ENCODE data around the gene KCNS1. TPM values are rescaled to one million over a fixed set of nuclear protein-coding genes. Genes with fewer than 3 reads are reported as not detected.
A peak's percentile ranks its signal among the peaks of the same experiment; 100 is the strongest.
"Not testable (repeated sequence)": the region's sequence is repeated elsewhere in the genome, so short reads cannot be mapped to it uniquely, and the experiment has no call there.

Gene KCNS1, protein sequence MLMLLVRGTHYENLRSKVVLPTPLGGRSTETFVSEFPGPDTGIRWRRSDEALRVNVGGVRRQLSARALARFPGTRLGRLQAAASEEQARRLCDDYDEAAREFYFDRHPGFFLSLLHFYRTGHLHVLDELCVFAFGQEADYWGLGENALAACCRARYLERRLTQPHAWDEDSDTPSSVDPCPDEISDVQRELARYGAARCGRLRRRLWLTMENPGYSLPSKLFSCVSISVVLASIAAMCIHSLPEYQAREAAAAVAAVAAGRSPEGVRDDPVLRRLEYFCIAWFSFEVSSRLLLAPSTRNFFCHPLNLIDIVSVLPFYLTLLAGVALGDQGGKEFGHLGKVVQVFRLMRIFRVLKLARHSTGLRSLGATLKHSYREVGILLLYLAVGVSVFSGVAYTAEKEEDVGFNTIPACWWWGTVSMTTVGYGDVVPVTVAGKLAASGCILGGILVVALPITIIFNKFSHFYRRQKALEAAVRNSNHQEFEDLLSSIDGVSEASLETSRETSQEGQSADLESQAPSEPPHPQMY
- total RNA-seq, result under 1 TPM in 1 of 2 donors, not detected in 1; 0.70 TPM

DNA sequence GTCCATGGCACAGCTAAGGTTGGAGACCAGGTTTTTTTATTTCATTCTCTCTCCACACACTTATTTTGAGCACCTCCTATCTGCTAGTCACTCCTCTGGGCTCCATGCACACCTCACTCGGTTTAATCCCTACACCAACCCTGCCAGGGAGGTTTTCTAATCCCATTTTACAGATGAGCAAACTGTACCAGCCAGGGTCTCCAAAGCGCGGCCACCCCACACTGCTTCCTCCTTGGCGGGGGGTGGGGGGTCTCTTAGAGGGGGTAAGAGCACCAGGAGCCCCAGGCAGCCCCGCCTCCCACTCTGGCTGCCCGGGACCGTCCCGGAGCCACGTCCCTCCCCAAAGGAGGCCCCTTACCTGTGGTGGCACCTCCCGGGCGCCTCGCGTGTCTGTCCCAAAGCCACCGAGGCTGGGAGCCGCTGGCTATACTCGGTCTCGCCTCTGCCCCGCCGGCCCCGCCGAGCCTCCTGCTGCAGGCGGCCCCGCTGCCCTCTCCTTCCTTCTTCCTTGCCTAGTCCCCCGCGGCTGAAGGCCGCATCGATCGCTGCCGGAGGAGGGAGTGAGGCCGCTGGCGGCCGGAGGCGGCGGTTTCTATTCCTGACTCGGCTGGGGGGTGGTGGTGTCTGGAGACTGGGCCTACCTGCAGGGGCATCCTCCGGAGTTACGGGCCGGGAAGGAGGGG lies at the start of gene KCNS1:
Gene KCNS1 (minus strand): TSS at position 565 of the 683 bp plus-strand sequence. CDS start 1,891 bp downstream, outside the sequence.
- Mint-ChIP-seq H3K27ac (no peak within 1 kb of the TSS), H3K9me3 (no peaks in the 10 kb centered on the region)
- ATAC-seq, result peak in 1 of 2 donors; percentile 18

DNA sequence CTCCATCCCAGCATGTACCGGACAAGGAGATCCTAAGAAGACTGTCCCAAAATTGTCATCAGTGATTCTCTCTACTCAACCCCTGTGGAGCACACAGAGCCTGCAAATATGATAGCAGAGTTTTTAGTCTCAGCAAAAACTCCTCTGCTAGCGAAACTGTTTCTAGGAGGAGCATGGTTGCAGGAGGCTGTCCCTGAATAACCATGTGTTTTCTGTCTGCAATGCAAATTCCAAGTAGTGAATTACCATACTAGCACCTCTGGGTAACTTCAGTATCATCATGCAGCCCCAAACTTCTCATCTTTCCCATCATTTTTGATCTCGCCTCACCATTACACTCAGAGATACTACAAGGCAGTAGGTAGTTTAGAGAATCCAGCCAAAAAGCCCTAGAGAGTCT lies 48.1 kb upstream of the KCNS1 start:
- no peak for ATAC-seq
- no peaks in the 10 kb centered on the region for H3K9me3 Mint-ChIP-seq
- H3K36me3 Mint-ChIP-seq, result no peaks in the 10 kb centered on the region

More for the DNA sequence above, at the start of gene KCNS1:
- peaks cover 0 to 4% of the 10 kb centered on the region in 2 donors for H3K36me3 Mint-ChIP-seq
- DNase-seq (ENCODE audit: low spot score in 2 of 2), result no peak

DNA sequence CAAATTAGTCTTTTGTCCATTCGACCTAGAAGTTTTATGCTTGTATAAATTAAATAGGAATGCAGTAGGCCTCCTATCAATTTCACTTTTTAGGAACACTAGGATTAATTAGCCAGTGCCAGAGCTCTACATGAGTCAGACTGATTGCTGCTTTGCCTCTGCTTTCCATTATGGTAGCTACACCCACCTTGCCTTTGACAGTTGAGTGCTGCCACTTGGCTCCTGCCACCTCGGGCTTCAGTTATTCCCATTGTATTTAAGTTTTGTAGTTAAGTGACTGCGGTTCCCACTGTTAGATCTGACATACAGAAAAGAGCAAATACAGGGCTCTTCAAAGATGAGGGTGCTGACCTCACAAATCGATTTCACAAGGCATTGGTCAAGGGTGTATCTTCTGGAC lies 39.9 kb upstream of the KCNS1 start:
- H3K27ac Mint-ChIP-seq, result no peak overlapping the region
- ATAC-seq (no peak), DNase-seq (ENCODE audit: low spot score in 2 of 2) (no peak)
- H3K36me3 Mint-ChIP-seq, result no peaks in the 10 kb centered on the region
- H3K9me3 Mint-ChIP-seq, result no peaks in the 10 kb centered on the region

More for the DNA sequence above, 48.1 kb upstream of the KCNS1 start:
- H3K27ac Mint-ChIP-seq, result no peak overlapping the region
- no peak for DNase-seq (ENCODE audit: low spot score in 2 of 2)

DNA sequence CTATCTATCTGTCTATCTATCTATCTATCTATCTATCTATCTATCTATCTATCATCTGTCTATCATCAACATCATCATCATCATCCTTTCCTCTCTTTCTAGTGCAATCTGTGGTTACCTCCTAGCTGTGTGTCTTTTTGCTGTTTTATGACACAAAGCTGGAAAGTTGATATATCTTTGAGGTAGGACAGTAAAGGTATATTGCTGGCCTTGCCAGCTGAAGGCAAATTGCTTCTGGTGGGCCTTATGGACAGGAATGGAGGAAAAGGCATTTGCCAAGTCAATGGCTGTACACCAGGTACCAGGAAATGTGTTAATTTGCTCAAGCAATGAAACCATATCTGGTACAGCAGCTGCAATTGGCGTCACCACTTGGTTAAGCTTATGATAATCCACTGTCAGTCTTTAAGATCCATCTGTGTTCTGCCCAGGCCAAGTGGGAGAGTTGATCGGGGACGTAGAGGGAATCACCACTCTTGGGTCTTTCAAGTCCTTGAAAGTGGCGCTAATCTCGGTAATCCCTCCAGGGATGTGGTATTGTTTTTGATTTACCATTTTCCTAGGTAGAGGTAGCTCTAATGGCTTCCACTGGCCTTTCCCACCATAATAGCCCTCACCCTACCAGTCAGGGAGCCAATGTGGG lies 38.9 kb upstream of the KCNS1 start:
- ATAC-seq; DNase-seq (ENCODE audit: low spot score in 2 of 2); H3K27ac Mint-ChIP-seq; H3K36me3 Mint-ChIP-seq; H3K9me3 Mint-ChIP-seq: not testable (repeated sequence)

DNA sequence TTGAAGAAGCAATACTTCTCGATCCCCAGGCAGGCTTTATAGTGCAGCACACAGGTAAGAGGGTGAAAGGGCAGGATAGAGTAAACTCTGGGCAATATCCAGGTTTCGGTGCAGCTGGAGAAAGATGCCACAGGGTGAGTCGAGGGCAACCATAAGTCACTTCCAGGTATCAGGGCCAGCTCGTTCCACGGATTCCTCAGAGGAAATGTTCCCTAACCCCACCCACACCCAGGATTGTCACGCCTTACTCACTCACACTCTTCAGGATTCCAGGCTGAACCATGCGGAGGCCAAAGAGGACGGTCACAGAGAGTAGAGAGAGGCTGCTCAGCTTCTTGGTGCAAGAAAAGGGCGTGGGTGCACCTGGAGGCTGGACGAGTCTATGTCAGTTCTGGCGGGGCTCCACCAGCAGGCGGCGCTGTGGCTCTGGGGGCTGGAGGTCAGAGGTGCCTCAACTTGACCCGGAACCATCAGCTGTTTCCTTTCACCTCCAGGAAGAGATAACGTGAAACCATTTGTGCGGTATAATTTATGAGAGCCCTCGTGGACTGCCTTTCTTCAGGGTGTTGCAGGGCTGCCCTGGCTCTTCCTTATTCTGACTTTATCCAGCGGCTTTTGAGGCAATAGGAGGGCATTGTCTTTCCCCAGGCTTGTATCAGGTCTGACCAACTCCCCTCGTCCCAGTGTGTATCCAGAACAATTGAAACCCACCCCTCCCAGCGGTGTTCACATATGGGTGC lies 37.8 kb upstream of the KCNS1 start:
- Mint-ChIP-seq H3K9me3 (no peaks in the 10 kb centered on the region), H3K36me3 (peaks cover 0 to 5% of the 10 kb centered on the region in 2 donors)
- peak; percentile 89 to 92 for ATAC-seq

DNA sequence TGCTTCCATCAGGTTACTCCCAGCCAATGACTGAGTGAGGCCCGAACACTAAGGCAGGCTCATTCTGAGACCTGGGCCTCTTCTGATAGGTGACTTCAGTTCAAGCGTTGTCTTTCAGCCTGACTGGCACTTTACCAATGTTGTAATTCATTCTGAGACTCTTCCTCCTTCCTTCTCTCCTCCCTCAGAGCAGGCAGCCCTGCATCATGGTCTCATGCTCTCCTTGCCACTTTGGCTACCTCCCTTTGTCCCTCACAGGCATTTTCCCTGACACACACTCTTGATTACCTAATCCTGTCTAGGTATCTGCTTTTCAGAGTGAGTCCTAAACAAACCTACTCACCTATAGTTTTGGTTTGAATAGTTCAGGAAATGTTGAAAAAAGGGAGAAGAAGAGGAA lies 36.0 kb upstream of the KCNS1 start:
- ATAC-seq (no peak), DNase-seq (ENCODE audit: low spot score in 2 of 2) (no peak)
- peaks cover 0 to 5% of the 10 kb centered on the region in 2 donors for H3K36me3 Mint-ChIP-seq
- no peaks in the 10 kb centered on the region for H3K9me3 Mint-ChIP-seq
- no peak overlapping the region for H3K27ac Mint-ChIP-seq

More for the DNA sequence above, 37.8 kb upstream of the KCNS1 start:
- DNase-seq (ENCODE audit: low spot score in 2 of 2), result peak; percentile 70 to 92
- H3K27ac Mint-ChIP-seq, result no peak overlapping the region

DNA sequence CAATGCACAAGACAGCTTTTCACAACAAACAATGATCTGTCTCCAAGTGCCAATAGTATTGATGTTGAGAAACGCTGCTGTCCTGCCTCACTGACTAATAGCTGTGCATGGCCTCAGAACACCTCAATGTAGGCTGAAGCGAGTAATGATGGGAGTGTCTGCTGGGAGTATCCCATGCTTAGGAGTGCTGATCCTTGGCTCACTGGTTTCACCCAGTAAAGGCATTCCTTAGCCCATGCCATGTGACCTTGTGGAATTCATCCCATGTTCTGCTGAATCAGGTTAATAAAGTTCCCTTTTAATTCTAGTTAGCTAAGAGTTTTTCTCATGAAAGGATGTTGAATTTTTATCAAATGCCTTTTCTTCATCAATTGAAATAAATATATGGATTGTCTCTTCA lies 27.2 kb upstream of the KCNS1 start:
- ATAC-seq (no peak), DNase-seq (ENCODE audit: low spot score in 2 of 2) (no peak)
- Mint-ChIP-seq H3K9me3 (no peaks in the 10 kb centered on the region), H3K27ac (no peak overlapping the region), H3K36me3 (no peaks in the 10 kb centered on the region)

DNA sequence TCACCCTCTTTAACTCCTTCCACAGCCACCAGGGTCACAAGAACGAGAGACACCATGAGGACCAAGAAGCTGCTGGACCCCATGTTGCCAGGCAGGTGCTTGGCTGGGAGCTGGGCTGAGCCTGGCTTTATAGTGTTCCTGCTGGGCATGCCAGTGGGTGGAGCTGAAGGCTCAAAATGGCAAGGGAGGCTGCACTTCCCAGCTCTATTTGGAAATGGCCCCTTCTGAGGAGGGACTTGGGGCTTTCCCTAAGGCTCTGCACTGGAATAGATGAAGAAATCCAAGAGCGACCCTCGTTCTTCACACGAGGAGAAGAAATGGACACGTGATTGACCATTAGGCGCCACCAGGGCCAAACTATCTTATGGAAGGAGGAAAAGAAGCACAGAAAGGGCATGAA lies 23.4 kb upstream of the KCNS1 start, which contains the start of gene WFDC12:
Gene WFDC12 (minus strand): TSS at position 101 of the 400 bp plus-strand sequence. CDS start 18 bp downstream, at position 83.
- no peak for DNase-seq (ENCODE audit: low spot score in 2 of 2)
- Mint-ChIP-seq H3K9me3 (no peaks in the 10 kb centered on the region), H3K36me3 (no peaks in the 10 kb centered on the region), H3K27ac (no peak within 1 kb of the TSS)
- ATAC-seq, result no peak

DNA sequence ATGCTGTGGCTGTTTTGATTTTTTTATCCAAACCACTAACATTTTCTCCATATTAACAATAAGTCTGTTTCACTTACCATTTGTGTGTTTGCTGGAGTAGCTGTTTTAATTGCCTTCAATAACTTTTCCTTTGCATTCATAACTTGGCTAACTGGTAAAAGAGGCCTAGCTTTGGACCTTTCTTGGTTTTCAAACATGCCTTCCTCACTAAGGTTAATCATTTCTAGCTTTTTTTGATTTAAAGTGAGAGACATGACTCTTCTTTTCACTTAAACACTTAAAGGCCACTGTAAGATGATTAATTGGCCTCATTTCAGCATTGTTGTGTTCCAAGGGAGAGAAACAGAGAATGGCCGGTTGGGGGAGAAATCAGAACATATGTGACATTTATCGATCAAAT lies 20.5 kb upstream of the KCNS1 start:
- Mint-ChIP-seq H3K27ac (no peak overlapping the region), H3K9me3 (no peaks in the 10 kb centered on the region), H3K36me3 (no peaks in the 10 kb centered on the region)
- ATAC-seq, result peak in 1 of 2 donors; percentile 58
- no peak for DNase-seq (ENCODE audit: low spot score in 2 of 2)

DNA sequence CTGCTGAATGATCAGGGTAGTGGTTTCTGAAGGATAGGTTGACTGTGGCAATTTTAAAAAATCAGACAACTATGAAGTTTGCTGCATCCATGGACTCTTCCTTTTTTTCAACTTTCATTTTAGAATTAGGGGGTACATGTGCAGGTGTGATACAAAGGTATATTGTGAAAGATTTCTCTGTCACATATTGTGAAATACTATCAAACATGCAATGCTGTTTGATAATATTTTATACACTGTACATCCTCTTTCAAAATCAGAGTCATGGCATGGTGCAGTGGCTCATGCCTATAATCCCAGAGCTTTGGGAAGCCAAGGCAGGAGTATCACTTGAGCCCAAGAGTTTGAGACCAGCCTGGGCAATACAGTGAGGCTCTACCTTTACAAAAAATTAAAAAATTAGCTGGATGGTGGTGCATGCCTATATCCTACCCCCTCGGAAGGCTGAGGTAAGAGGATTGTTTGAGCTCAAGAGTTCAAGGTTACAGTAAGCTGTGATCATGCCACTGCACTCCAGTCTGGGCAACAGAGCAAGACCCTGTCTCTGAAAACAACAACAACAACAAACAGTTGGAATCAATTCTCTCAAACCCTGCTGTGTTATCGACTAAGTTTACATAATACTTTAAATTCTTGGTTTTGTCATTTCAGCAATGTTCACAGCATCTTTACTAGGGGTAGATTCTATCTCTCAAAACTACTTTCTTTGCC lies 18.8 kb upstream of the KCNS1 start:
- ATAC-seq, result no peak
- no peak for DNase-seq (ENCODE audit: low spot score in 2 of 2)
- no peaks in the 10 kb centered on the region for H3K9me3 Mint-ChIP-seq
- no peak overlapping the region for H3K27ac Mint-ChIP-seq
- no peaks in the 10 kb centered on the region for H3K36me3 Mint-ChIP-seq

DNA sequence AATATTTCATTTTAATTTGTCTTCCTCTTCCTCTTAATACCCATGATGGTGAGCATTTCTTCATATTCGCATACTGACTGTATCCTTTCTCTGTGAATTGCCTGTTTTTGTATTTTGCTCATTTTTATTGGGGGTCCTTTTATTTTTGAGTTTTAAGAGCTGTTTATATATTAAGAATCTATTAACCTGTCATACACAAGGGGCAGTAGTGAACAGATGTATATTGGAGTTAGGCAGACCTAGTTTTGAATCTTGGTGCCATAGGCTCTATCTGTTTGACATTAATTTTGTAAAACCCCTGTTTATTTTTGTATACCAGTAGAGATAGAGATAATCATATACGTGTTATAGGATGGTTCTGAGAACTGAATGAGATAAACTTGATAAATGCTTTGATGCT lies 17.1 kb upstream of the KCNS1 start:
- Mint-ChIP-seq H3K27ac (no peak overlapping the region), H3K9me3 (no peaks in the 10 kb centered on the region), H3K36me3 (no peaks in the 10 kb centered on the region)
- ATAC-seq (no peak), DNase-seq (ENCODE audit: low spot score in 2 of 2) (no peak)

DNA sequence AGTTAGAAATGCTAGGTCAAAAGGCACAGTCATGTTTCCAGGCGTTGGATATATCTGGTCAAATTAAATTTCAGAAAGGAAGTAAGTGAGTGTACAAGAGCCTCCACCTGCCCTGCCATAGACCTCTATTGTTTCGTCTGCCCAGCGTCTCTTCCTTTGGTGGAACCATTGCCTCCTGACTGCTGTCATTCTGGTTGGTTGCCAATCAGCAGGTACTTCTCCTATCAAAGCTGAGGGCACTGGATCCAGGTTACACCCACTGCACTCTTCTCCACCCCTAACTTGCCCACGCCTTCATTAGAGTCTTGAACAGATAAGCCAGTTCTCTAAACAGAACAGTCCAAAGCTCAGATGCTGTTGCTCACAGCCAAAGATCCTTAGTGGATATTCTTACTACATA lies 16.7 kb upstream of the KCNS1 start:
- DNase-seq (ENCODE audit: low spot score in 2 of 2), result no peak
- ATAC-seq, result no peak
- Mint-ChIP-seq H3K36me3 (no peaks in the 10 kb centered on the region), H3K27ac (no peak overlapping the region), H3K9me3 (no peaks in the 10 kb centered on the region)

DNA sequence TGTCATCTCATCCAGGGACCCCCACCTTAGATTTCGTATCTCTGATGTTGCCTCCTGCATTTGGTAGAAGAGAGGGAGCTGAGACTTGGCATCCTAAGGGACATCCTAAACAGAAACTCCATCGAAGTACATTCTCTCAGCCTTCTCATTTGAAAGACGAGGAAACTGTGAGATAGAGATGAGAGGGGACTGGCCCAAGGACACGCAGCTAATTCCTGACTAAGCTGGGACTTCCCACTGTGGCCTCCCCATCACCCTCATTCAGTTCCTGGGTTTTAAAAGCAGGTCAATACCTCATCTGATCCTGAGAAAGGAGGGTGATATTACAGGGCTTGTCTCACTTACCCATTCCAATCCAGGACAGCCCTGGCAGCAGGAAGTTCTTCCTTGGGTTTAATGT lies 14.9 kb upstream of the KCNS1 start:
- ATAC-seq (peak in 1 of 2 donors; percentile 63), DNase-seq (ENCODE audit: low spot score in 2 of 2) (no peak)
- H3K27ac Mint-ChIP-seq, result no peak overlapping the region
- H3K36me3 Mint-ChIP-seq, result no peaks in the 10 kb centered on the region
- no peaks in the 10 kb centered on the region for H3K9me3 Mint-ChIP-seq

DNA sequence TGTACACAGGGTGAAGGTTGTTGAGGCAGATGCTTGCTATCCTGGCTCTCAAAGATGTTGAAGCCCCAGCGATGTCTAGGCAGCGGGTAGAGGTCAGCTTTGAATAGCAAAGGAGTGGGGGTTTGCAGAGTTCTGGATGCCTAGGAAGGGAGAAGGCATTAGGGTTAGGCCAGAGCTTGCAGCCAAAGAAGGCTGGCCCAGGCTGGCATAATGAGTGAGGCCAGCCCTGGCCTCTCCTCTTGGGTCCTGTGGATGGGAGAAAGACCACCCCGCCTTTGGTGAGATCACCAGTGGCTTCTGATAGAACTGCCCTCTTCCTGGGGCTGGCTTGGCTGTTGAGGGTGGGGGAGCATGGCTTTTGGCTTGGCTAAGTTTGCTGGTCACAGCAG lies 14.5 kb upstream of the KCNS1 start:
- Mint-ChIP-seq H3K9me3 (no peaks in the 10 kb centered on the region), H3K36me3 (no peaks in the 10 kb centered on the region), H3K27ac (no peak overlapping the region)
- no peak for DNase-seq (ENCODE audit: low spot score in 2 of 2)
- no peak for ATAC-seq

DNA sequence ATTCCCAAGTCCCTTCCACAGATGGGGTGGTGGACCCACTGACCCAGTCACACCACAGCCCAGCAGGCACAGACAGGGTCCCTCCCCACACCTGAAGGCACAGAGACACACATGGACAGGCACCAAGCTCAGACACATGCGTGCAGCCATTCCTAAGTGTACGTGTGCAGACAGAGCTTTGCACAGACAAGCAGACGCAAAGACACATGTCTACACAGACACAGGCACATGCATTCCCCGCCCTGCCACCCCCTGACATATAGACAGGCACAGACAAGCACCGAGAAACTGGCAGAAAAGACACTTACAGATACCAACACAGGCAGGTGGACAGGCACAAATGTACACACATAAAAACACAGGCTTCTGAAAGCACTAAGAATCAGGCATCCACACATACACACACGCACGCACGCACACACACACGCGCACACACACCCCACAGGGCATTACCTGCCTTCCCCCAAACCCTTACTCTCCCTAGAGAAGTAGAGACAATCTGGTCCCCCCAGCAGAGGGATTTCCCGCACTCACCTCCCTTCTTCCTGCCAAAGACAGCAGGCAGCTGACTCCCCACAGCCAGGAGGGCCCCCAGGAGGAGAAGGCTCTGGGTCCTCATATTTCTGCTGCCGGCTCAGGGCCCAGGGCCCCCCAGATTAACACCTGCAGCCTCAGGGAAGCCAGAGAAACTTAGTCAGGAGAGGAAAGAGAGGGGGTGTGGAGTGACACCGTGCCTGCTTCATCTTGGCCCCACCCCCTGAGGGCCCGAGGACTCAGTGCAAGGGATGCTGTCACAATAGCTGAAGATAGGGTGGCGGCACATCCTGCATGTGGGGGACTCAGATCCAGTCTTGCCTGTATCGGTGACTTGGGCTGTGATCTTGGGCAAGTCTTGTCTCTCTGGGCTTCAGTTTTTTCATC lies 13.8 kb upstream of the KCNS1 start, which contains the start of gene WFDC5:
Gene WFDC5 (minus strand): TSS at position 710 of the 921 bp plus-strand sequence. CDS start 91 bp downstream, at position 619.
- no peak for DNase-seq (ENCODE audit: low spot score in 2 of 2)
- no peaks in the 10 kb centered on the region for H3K36me3 Mint-ChIP-seq
- ATAC-seq, result peak in 1 of 2 donors; percentile 72
- H3K27ac Mint-ChIP-seq, result peak within 1 kb of the TSS in 1 of 2 donors; percentile 57
- no peaks in the 10 kb centered on the region for H3K9me3 Mint-ChIP-seq
